HG03432 (cell line): Measurements from ENCODE around the gene FKBP6.
"Not testable (repeated sequence)": the region's sequence is repeated elsewhere in the genome, so short reads cannot be mapped to it uniquely, and the experiment has no call there.

Experiments used
- ATAC-seq: cut with Tn5 transposase; IDR thresholded peaks from one replicate; pipeline ENCODE4 v1.9.1; 2021; ENCODE audit warnings: mild to moderate bottlenecking, moderate library complexity; ENCODE audit not compliant: unreplicated experiment

The FKBP6 gene

GRCh38 chr7:73387908-73388414 lies 60.0 kb downstream of the FKBP6 start:
- ATAC-seq, result no peak

- no peak for ATAC-seq
These were observed 63.4 kb downstream of the FKBP6 start for GRCh38 chr7:73391396-73391795.

DNA sequence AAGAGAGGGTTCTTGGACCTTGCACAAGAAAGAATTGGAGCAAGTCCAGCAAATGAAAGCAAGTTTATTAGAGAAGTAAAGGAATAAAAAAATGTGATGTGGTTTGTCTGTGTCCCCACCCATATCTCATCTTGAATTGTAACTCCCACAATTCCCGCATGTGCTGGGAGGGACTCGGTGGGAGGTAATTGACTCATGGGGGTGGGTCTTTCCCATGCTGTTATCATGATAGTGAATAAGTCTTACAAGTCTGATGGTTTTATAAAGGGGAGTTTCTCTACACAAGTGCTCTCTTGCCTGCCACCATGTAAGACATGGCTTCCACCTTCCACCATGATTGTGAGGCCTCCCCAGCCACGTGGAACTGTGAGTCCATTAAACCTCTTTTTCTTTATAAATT lies 66.5 kb downstream of the FKBP6 start:
- no peak for ATAC-seq

DNA sequence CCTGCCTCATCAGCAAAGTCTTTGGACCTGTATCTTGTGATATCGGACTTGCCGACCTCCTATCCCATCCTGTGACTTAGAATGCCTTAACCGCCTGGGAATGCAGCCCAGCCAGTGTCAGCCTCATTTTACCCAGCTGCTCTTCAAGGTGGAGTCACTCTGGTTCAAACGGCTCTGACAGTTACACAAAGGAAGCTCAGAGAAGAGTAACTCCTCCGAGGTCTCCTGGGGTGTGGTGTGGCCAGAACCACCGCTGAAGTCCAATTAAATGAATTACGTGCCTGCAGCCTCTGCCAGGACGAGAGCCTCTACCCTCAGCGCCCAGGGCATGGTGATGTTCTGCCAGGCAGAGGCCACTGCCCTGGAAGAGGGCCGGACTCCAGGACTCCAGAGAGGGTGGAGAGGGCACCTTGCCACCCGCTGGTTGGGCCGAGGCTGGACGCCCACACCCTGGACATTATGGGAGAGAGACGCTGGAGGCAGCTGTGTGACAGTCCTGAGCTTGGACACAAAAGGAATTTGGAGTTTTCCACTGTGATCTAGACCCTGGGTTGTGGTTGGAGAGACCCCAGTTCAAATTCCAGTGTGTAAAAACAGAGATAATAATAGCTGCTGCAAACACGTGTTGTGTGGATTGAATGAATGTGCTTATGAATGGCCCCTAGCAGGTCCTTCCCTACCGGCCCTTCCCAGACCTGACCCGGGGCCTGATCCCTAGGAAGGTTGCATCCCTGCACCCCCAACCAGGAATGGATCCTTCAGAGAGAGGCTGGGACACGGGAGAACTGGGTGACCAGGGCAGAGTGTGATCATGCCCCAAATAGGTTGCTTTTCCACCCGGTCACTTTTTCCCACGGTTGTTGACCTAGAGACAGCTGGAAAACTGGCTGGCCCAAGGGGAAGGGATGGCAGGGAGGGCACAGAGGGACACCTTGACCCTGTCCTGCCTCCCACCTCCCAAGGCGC lies 67.9 kb downstream of the FKBP6 start:
- no peak for ATAC-seq

DNA sequence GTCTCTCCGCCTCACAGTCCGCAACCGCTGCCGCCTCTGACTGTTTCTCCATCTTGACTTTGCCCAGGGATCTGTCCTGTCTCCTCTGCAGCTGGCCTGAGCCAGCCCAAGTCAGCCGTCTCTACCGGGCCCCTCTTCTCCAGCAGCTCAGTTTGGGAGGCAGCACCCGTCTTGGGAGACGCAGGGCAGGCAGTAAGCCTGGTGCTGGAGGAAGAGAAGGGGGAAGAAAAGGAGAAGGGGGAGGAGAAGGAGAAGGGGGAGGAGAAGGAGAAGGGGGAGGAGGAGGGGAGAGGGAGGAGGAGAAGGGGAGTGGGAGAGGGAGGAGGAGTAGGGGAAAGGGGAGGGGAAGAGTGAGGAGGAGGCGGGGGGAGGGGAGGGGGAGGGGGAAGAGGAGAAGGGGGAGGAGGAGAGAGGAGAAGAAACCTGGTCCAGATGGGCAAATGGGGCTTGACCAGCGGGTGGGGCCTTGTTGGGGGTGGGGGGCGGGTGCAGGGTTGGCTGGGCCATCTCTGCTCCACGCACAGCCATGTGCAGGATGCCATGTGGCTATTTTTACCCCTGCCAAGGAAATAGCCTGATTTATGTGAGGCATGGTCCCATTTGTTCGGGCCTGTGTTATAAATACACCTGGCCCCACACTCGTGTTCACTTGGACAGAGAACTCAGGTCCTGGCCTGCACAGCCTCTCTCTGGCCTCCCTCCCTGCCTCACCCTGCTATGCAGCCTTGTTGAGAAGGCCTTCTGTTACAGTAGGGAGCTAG lies 69.7 kb downstream of the FKBP6 start:
- ATAC-seq, result no peak

GRCh38 chr7:73399185-73400050 lies 71.5 kb downstream of the FKBP6 start:
- not testable (repeated sequence) for ATAC-seq

DNA sequence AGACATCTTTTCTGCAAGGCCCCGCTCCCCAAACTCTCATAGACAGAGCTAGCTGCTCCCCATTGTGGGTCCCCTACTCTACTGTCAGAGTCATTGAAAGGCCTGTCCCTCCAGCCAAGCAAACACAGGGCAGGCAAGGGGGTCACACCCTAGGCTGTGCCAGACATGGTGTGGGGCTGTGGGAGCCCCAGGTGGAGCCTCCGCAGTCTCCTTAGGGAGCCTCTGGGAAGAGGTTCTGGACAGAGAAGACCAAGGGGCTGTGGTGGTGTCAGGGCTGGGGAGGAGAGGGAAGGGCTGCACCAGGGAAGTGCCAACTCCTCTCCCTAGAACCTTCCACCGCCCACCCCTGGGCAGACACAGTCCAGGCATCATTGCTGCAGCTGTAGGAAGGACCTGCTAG lies 76.9 kb downstream of the FKBP6 start:
- ATAC-seq, result not testable (repeated sequence)
